ENCODE results near the gene ANO9.

ANO9 gene

DNA sequence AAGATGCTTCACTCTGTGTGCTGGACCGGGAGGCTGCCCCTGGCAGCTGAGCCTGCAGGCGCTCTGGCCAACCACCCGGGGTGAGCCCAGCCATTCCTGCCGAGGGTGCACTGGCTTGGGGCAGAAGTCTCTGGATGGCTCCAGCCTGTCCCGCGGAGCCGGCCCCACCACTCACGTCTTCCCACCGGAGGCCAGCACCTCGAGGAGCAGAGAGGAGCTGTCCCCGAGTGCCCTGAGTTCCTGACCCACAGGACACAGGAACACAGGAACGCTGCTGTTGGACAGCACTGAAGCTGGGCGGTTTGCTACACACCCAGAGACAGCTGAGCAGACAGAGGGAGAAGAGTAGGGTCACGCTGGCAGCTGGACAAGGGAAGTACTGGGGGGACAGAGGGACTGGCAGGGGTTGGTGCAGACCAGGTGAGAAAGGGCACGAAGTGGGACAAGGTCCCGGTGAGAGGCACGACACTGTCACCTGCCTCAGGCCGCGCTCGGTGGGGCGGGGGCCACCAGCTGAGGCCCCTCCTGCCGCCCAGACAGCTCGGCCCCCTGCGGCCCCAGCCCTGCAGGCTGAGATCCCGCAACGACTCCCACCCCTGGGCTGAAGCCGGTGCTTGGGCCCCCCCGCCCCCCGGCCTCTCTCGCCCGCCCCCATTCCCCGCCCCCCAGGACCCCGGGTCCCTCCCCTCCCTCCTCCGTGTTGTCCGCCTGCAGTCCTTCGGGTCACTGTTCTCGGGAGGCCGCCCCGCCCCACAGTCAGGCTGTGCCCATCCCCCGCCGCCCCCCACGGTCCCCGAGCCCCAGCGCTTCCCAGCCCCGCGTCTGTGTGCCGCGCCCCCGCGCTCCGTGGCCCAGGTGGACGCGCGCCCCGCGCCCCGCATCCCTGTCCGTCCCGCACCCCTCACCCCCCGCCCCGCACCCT, 73.1 kb downstream of the ANO9 start:
- DNase-seq (ENCODE audit: low read depth) = no peak

DNA sequence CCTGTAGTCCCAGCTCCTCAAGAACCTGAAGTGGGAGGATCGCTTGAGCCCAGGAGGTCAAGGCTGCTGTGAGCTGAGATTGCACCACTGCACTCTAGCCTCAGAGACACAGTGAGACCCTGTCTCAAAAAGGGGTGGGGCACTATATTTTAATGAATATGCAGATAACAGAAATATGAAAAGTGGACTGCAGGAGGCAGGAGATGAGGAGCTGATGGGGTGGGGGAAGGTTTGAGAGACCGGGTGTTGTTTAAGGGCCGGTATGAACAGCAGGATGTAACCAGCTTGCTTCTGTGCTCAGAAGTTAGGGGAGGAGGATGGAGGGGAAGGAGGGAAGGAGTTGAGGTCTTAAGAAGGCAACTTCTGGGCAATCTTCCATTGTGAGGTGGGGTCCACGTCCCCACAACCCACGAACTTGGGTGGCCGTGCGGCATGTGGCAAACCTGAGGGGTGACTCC, 73.8 kb downstream of the ANO9 start:
- no peak for DNase-seq (ENCODE audit: low read depth)
